DND-41 (cell line): ENCODE results near the gene TCF4.

Experiments
- CTCF ChIP-seq: IDR thresholded peaks from 2 replicates; pipeline ENCODE4 v1.5.1; 2012; ENCODE audit warnings: borderline replicate concordance, low read length, moderate library complexity, mild to moderate bottlenecking; ENCODE audit not compliant: poor library complexity, severe bottlenecking; ENCODE audit errors: extremely low read depth
- EZH2 ChIP-seq: IDR thresholded peaks from 3 replicates; pipeline ENCODE4 v1.6.1; 2012; ENCODE audit warnings: borderline replicate concordance, low read depth, mild to moderate bottlenecking, moderate library complexity, low read length, inconsistent platforms; ENCODE audit not compliant: severe bottlenecking

GRCh38 chr18:55440988-55441387, 147.0 kb downstream of the TCF4 start:
- no peak for TF ChIP-seq CTCF
- TF ChIP-seq EZH2 = no peak
